Mucosa of descending colon (tissue), 3 donors: ENCODE measurements around the gene DBET. TPM values are rescaled to one million over a fixed set of nuclear protein-coding genes. Genes with fewer than 3 reads are reported as not detected.
"Not testable (repeated sequence)": the region's sequence is repeated elsewhere in the genome, so short reads cannot be mapped to it uniquely, and the experiment has no call there.

Experiments used
- ATAC-seq: fragments of 200-7000 bp; cut with Tn5 transposase; one replicate; pipeline ENCODE4 v1.9.1; 2020; ENCODE audit warnings: mild to moderate bottlenecking, moderate library complexity
- DNase-seq, 3 donors: peaks; one replicate each; pipeline ENCODE4 v3.0.0-alpha.2; 2020
- H3K36me3 ChIP-seq: fragments of 200-600 bp; one replicate; pipeline ENCODE4 v1.8.0; 2021; ENCODE audit warnings: low read depth, mild to moderate bottlenecking
- H3K4me1 ChIP-seq: fragments of 200-600 bp; one replicate; pipeline ENCODE4 v1.8.0; 2021; ENCODE audit warnings: low read depth, mild to moderate bottlenecking
- H3K4me3 ChIP-seq: fragments of 200-600 bp; one replicate; pipeline ENCODE4 v1.8.0; 2021; ENCODE audit warnings: mild to moderate bottlenecking
- H3K9me3 ChIP-seq: fragments of 200-600 bp; one replicate; pipeline ENCODE4 v1.8.0; 2021; ENCODE audit warnings: mild to moderate bottlenecking
- CTCF ChIP-seq: fragments of 200-600 bp; IDR thresholded peaks from one replicate; pipeline ENCODE4 v1.8.0; 2022; ENCODE audit warnings: antibody characterized with exemption, mild to moderate bottlenecking
- intact Hi-C, 2 donors: fragments of 100-400 bp; cut with DNase I in 1 of 2; cut with micrococcal nuclease in 1 of 2; formaldehyde crosslinking; loops; one replicate each; pipeline versions ENCODE4 v1.11.0 to v1.11.1; 2022; cut with DNase I, micrococcal nuclease
- total RNA-seq, 3 donors: library from RNA; stranded (reverse); fragmentation: NEBNext Ultra II Directional in 2 of 3; extraction: Animal tissue kit (Norgen Biotek cat#: 25700) in 2 of 3; gene quantifications; one replicate each; pipeline versions ENCODE4 v1.2.1 to v1.2.4, GENCODE V29; 2021 to 2023
- donor health status: DM: no; HTN: no; CAD: no; lungs with moderate emphysema.
- donor health status: DM: no; HTN: no; CAD: no.
- donor health status: DM: no; HTN: yes; CAD: no.

Gene DBET
- total RNA-seq, 3 donors from 2014 or later: not detected

DNA sequence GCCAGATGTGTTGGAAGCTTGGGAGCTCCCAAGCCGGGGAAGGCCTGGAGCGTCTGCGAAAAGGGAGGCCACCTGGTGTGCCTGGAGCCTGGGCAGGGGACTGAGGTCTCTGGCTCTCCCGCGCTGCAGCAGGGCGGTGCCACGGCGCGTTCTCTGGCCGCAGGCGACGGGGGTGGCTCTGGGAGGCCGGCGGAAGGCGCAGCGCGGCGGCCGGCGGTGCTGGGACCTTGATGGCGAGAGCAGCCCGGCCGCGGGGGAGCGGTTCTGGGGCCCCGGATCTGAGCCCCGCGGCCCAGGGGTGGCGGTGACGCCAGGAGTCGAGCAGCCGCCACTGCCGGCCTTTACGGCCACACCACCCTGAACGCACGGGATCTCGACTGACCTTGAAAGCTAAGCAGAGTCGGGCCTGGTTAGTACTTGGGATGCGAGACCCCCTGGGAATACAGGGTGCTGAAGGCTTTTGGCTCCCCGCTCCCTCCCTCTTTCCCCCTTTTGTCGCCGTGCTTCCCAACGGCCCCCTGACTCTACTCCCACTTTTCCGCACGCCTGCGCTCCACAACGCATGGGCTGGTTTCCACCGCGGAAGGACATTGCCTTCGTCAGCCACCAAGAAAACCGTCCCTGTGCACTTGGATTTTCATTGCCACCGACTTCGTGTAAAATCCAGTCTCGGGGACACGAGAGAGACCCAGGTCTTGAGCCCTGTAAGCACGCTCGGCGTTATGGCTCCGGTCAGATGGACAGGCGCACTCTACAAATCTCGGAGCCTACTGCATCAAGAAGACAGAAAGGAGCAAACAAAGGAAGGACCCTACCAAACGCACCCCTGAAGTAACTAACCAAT is 46.7 kb upstream of the DBET start:
- Histone ChIP-seq H3K4me3 (no peak overlapping the region), H3K9me3 (no peaks in the 10 kb centered on the region), H3K36me3 (no peaks in the 10 kb centered on the region), H3K4me1 (peaks cover 7% of the 10 kb centered on the region)
- DNase-seq: no peak
- ATAC-seq: no peak
- intact Hi-C loops: no loop called here
- no peak for TF ChIP-seq CTCF

GRCh38 chr4:190018201-190018920 is 45.9 kb upstream of the DBET start:
- H3K36me3 ChIP-seq: no peaks in the 10 kb centered on the region
- no peaks in the 10 kb centered on the region for H3K9me3 ChIP-seq
- TF ChIP-seq CTCF: no peak
- intact Hi-C loops: no loop called here
- H3K4me1 ChIP-seq: peaks cover 7% of the 10 kb centered on the region
- DNase-seq (no peak), ATAC-seq (no peak)
- no peak overlapping the region for H3K4me3 ChIP-seq

GRCh38 chr4:190019023-190019858 is 45.1 kb upstream of the DBET start:
- Histone ChIP-seq H3K4me3 (no peak overlapping the region), H3K36me3 (no peaks in the 10 kb centered on the region), H3K4me1 (peaks cover 7% of the 10 kb centered on the region), H3K9me3 (no peaks in the 10 kb centered on the region)
- TF ChIP-seq CTCF: no peak
- DNase-seq: no peak
- no peak for ATAC-seq
- intact Hi-C loops: no loop called here

- H3K4me1 ChIP-seq, DNase-seq, ATAC-seq, H3K9me3 ChIP-seq, H3K4me3 ChIP-seq, intact Hi-C loops, H3K36me3 ChIP-seq: not testable (repeated sequence)
Observed at GRCh38 chr4:190019859-190020463, 44.3 kb upstream of the DBET start.

GRCh38 chr4:190020790-190021717 is 43.2 kb upstream of the DBET start:
- intact Hi-C loops: no loop called here
- DNase-seq (peak in 2 of 3 donors; percentile 24 to 43), ATAC-seq (peak; percentile 24)
- H3K9me3 ChIP-seq: no peaks in the 10 kb centered on the region
- H3K4me1 ChIP-seq: peaks cover 3% of the 10 kb centered on the region
- H3K36me3 ChIP-seq: no peaks in the 10 kb centered on the region
- TF ChIP-seq CTCF: no peak
- H3K4me3 ChIP-seq: no peak overlapping the region

- H3K4me1 ChIP-seq, DNase-seq, H3K36me3 ChIP-seq, ATAC-seq, H3K9me3 ChIP-seq, H3K4me3 ChIP-seq, intact Hi-C loops: not testable (repeated sequence)
Observed at GRCh38 chr4:190021973-190022372, 42.3 kb upstream of the DBET start.

- H3K4me3 ChIP-seq, intact Hi-C loops, H3K9me3 ChIP-seq, H3K36me3 ChIP-seq, H3K4me1 ChIP-seq, DNase-seq: not testable (repeated sequence)
- peak; percentile 65 for ATAC-seq
Observed at GRCh38 chr4:190022614-190023281, 41.6 kb upstream of the DBET start.

DNA sequence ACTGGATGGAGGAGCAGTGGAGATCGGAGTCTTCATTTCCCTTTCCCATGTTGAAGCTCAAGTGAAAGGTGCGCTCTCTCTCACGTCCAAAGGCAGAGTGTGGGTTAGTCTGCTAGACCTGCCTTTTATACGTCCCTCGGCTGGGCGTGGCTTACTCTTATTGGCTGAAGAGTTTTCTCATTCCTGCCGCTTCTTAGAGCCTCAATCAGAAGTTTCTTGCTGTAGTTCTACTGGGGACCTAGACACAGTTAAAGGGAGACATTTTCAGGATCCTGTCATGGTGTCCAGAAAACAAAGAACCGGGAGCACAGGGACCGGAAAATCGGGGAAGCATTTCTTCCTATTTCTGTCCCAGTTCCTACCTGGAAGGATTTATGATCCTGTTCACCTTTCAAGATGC is 37.1 kb upstream of the DBET start, which contains the start of gene FRG2:
TSS of gene FRG2 (minus strand) at position 101 of the 400 bp plus-strand sequence. CDS start at position 49, 52 bp downstream.
- ATAC-seq, DNase-seq, H3K4me1 ChIP-seq, H3K4me3 ChIP-seq, H3K9me3 ChIP-seq, intact Hi-C loops, H3K36me3 ChIP-seq: not testable (repeated sequence)
